Superior temporal gyrus (tissue), 1 donor: ENCODE results near the gene EHMT2.
"Not testable (repeated sequence)": the region's sequence is repeated elsewhere in the genome, so short reads cannot be mapped to it uniquely, and the experiment has no call there.

ENCODE experiments used
- DNase-seq: peaks from one replicate; pipeline ENCODE4 v3.0.0-alpha.2; 2016; ENCODE audit errors: extremely low spot score

EHMT2 gene

GRCh38 chr6:31915351-31915750, 17.9 kb upstream of the EHMT2 start:
- no peak for DNase-seq

- no peak for DNase-seq
Measured at GRCh38 chr6:31911826-31912585, 14.5 kb upstream of the EHMT2 start.

GRCh38 chr6:31909298-31909697, 11.8 kb upstream of the EHMT2 start:
- DNase-seq = not testable (repeated sequence)

- no peak for DNase-seq
Measured at GRCh38 chr6:31908791-31909190, 11.3 kb upstream of the EHMT2 start.

- not testable (repeated sequence) for DNase-seq
Measured at GRCh38 chr6:31908255-31908654, 10.8 kb upstream of the EHMT2 start.

GRCh38 chr6:31907158-31907813, 9.8 kb upstream of the EHMT2 start:
- no peak for DNase-seq

- DNase-seq = not testable (repeated sequence)
Measured at GRCh38 chr6:31906727-31907126, 9.2 kb upstream of the EHMT2 start.

GRCh38 chr6:31906122-31906521, 8.6 kb upstream of the EHMT2 start:
- no peak for DNase-seq

GRCh38 chr6:31905041-31905440, 7.5 kb upstream of the EHMT2 start:
- DNase-seq = no peak

GRCh38 chr6:31903957-31904356, 6.5 kb upstream of the EHMT2 start:
- DNase-seq = no peak

- DNase-seq = peak; percentile 97
Measured at GRCh38 chr6:31901953-31902643, 4.6 kb upstream of the EHMT2 start, which contains the start of gene ZBTB12. TSS of gene ZBTB12 (minus strand) at chr6:31902086. CDS start at chr6:31901305, 781 bp downstream.

- peak; percentile 23 for DNase-seq
Measured at GRCh38 chr6:31901415-31901952, 4.0 kb upstream of the EHMT2 start.

GRCh38 chr6:31900917-31901414, 3.5 kb upstream of the EHMT2 start:
- DNase-seq = peak; percentile 15

- DNase-seq = no peak
Measured at GRCh38 chr6:31899882-31900722, 2.6 kb upstream of the EHMT2 start.

- DNase-seq = no peak
Measured at GRCh38 chr6:31899215-31899614, 1.7 kb upstream of the EHMT2 start.

- DNase-seq = peak; percentile 85
Measured at GRCh38 chr6:31898383-31899011, 999 bp upstream of the EHMT2 start.

- no peak for DNase-seq
Measured at GRCh38 chr6:31896856-31897611, 464 bp downstream of the EHMT2 start.

- no peak for DNase-seq
Measured at GRCh38 chr6:31896493-31896855, 1.0 kb downstream of the EHMT2 start.

- DNase-seq = no peak
Measured at GRCh38 chr6:31892821-31893220, 4.7 kb downstream of the EHMT2 start.

- DNase-seq = no peak
Measured at GRCh38 chr6:31889331-31889972, 8.0 kb downstream of the EHMT2 start.
